RWPE2 (cell line): Measurements from ENCODE around the gene CIC.

Experiments
- ATAC-seq: fragments of 200-7000 bp; cut with Tn5 transposase; 3 replicates; pipeline ENCODE4 v1.9.1; 2021; ENCODE audit warnings: low read depth
- DNase-seq: peaks from one replicate; pipeline ENCODE4 v3.0.0-alpha.2; 2020; ENCODE audit warnings: low spot score
- H3K27ac ChIP-seq: fragments of 450-650 bp; 2 replicates; pipeline ENCODE4 v1.5.1; 2017; ENCODE audit warnings: mild to moderate bottlenecking; ENCODE audit not compliant: poor library complexity, severe bottlenecking
- H3K27me3 ChIP-seq: fragments of 250-450 bp; sonication (Bioruptor Pico); 2 replicates; pipeline ENCODE4 v1.5.1; 2021; ENCODE audit warnings: mild to moderate bottlenecking, moderate library complexity; ENCODE audit not compliant: insufficient read depth, poor library complexity, severe bottlenecking
- H3K36me3 ChIP-seq: fragments of 250-450 bp; sonication (Bioruptor Pico); 2 replicates; pipeline ENCODE4 v1.5.1; 2020; ENCODE audit warnings: low read depth, mild to moderate bottlenecking, moderate library complexity
- H3K4me1 ChIP-seq: fragments of 250-450 bp; sonication (Bioruptor Pico); 2 replicates; pipeline ENCODE4 v1.5.1; 2021; ENCODE audit warnings: mild to moderate bottlenecking, moderate library complexity; ENCODE audit not compliant: insufficient read depth, poor library complexity, severe bottlenecking
- H3K4me3 ChIP-seq: fragments of 250-450 bp; sonication (Bioruptor Pico); 2 replicates; pipeline ENCODE4 v1.5.1; 2021; ENCODE audit warnings: mild to moderate bottlenecking, moderate library complexity; ENCODE audit not compliant: severe bottlenecking
- H3K9me3 ChIP-seq: fragments of 250-450 bp; sonication (Bioruptor Pico); 2 replicates; pipeline ENCODE4 v1.5.1; 2021; ENCODE audit warnings: mild to moderate bottlenecking, moderate library complexity; ENCODE audit not compliant: severe bottlenecking
- TF ChIP-seq, protein P1 (sequence below): fragments of 450-650 bp; IDR thresholded peaks from one replicate; pipeline ENCODE4 v1.5.1; 2017; ENCODE audit warnings: mild to moderate bottlenecking, moderate library complexity; ENCODE audit not compliant: poor library complexity, severe bottlenecking

Gene CIC

DNA sequence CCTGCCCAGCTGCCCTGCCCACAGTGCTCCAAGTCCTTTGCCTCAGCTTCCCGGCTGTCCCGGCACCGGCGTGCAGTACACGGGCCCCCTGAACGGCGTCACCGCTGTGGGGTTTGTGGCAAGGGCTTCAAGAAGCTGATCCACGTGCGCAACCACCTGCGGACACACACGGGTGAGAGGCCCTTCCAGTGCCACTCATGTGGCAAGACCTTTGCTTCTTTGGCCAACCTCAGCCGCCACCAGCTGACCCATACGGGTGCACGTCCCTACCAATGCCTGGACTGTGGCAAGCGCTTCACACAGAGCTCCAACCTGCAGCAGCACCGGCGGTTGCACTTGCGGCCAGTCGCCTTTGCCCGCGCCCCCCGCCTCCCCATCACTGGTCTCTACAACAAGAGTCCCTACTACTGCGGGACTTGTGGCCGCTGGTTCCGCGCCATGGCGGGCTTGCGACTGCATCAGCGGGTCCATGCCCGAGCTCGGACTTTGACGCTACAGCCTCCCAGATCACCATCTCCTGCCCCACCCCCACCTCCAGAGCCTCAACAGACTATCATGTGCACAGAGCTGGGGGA, 43.2 kb upstream of the CIC start:
- TF ChIP-seq, protein P1, sequence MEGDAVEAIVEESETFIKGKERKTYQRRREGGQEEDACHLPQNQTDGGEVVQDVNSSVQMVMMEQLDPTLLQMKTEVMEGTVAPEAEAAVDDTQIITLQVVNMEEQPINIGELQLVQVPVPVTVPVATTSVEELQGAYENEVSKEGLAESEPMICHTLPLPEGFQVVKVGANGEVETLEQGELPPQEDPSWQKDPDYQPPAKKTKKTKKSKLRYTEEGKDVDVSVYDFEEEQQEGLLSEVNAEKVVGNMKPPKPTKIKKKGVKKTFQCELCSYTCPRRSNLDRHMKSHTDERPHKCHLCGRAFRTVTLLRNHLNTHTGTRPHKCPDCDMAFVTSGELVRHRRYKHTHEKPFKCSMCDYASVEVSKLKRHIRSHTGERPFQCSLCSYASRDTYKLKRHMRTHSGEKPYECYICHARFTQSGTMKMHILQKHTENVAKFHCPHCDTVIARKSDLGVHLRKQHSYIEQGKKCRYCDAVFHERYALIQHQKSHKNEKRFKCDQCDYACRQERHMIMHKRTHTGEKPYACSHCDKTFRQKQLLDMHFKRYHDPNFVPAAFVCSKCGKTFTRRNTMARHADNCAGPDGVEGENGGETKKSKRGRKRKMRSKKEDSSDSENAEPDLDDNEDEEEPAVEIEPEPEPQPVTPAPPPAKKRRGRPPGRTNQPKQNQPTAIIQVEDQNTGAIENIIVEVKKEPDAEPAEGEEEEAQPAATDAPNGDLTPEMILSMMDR = no peak
- H3K36me3 ChIP-seq = peaks cover 68% of the 10 kb centered on the region

DNA sequence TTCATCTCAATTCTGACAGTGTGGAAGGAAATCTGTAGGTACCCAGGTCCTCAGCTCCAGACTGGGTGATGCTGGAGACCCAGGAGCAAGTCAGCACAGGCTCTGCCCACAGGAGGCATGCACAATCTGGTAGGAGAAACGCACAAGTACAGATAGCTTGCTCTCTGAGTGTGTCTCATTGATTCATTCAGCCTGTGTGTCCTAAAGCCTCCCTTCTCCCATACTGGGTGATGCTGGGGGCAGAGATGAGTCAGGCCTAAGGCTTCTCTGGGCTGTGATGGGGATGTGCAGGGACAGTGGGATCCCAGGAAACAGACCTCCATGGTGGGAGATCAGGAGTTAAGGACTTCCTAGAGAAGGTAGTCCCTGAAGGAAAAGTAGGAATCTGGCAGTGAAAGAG, 42.2 kb upstream of the CIC start:
- TF ChIP-seq, protein P1 = no peak
- Histone ChIP-seq H3K27me3 (no peaks in the 10 kb centered on the region), H3K4me3 (no peak overlapping the region), H3K4me1 (no peaks in the 10 kb centered on the region), H3K9me3 (no peaks in the 10 kb centered on the region), H3K27ac (no peak overlapping the region), H3K36me3 (peaks cover 79% of the 10 kb centered on the region)
- ATAC-seq = peak; percentile 35; the same call in 1 of the 3 replicates
- DNase-seq = no peak

More for the DNA sequence above, 43.2 kb upstream of the CIC start:
- Histone ChIP-seq H3K4me3 (no peak overlapping the region), H3K9me3 (no peaks in the 10 kb centered on the region), H3K4me1 (no peaks in the 10 kb centered on the region), H3K27me3 (no peaks in the 10 kb centered on the region), H3K27ac (no peak overlapping the region)
- no peak for ATAC-seq
- no peak for DNase-seq

DNA sequence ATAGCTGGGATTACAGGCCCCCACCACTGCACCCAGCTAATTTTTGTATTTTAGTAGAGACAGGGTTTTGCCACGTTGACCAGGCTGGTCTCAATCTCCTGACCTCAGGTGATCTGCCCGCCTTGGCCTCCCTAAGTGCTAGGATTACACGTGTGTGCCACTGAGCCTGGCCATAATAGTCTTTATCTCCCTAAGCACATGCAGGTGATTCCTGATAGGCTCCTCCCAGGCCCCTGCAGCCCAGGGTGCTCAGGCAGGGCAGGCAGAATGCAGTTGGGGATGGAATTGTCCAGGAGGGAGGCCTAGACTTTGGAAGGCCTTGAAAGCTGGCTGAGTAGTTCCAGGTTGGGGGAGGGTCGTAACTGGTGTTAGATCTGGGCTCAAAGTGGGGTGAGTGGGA, 40.4 kb upstream of the CIC start:
- DNase-seq (no peak), ATAC-seq (no peak)

DNA sequence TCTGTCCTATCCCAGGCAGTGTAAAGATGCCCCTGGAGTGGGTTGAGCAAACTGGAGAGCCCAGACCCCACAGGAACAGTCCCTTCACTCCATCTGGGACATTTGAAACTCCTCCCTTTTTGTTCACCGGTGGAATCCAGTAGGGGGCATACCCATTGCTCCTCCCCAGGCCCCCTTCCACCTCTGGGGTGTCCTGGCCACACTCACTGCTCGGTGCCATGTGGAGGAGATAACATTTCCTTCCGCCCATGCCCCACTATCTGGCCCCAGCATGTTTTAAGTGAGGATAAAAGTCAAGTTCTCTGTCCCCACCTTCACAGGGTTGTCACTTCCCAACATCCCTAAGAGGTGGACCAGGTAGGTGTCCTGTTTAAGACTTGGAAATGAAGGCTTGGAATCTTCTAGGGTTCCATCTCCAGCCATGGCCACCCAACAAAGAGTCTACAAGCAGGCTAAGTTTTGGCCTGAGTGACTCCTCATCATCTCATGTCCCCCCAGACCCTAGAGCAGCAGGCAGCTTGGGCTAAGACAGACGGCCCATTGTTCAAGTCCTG, 39.7 kb upstream of the CIC start:
- peaks cover 85% of the 10 kb centered on the region for H3K36me3 ChIP-seq
- TF ChIP-seq, protein P1 = no peak
- no peaks in the 10 kb centered on the region for H3K27me3 ChIP-seq
- H3K27ac ChIP-seq = no peak overlapping the region
- DNase-seq (no peak), ATAC-seq (no peak)
- H3K4me3 ChIP-seq = no peak overlapping the region
- no peaks in the 10 kb centered on the region for H3K9me3 ChIP-seq
- no peaks in the 10 kb centered on the region for H3K4me1 ChIP-seq

More for the DNA sequence above, 40.4 kb upstream of the CIC start:
- Histone ChIP-seq H3K9me3 (no peaks in the 10 kb centered on the region), H3K4me3 (no peak overlapping the region), H3K4me1 (no peaks in the 10 kb centered on the region), H3K36me3 (peaks cover 81% of the 10 kb centered on the region), H3K27me3 (no peaks in the 10 kb centered on the region), H3K27ac (no peak overlapping the region)
- TF ChIP-seq, protein P1 = no peak

DNA sequence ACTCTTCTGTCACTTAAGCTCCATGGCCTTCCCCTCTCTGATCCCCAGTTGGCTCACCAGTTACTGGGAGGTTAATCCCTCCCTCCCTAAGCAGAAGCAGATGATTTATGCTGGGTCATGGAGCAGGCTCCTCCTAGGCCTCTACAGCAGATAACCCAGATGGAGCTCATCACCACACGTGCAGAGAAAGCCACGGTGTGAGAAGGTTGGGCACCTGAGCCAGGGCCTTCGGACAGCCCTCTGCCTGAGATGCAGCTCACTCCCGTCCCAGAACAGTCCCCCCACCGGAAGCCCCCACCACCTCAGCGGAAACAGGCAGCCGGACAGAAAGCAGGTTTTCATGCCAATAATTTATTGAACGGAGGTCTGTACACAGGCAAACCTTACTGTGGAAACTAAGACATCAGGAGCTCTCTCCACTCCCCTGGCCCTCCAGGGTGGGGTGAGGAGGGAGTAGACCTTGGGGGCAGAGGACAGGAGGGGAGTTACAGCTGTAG, 39.1 kb upstream of the CIC start:
- ATAC-seq = 0 out of 3 replicates have a peak, but pooled peaks have one; percentile 13

More for the DNA sequence above, 39.1 kb upstream of the CIC start:
- Histone ChIP-seq H3K27me3 (no peaks in the 10 kb centered on the region), H3K36me3 (peaks cover 85% of the 10 kb centered on the region), H3K4me1 (no peaks in the 10 kb centered on the region), H3K4me3 (no peak overlapping the region), H3K27ac (no peak overlapping the region), H3K9me3 (no peaks in the 10 kb centered on the region)
- no peak for DNase-seq
- TF ChIP-seq, protein P1 = no peak
